ENCODE data around the gene CDS2.

Gene CDS2

GRCh38 chr20:5122873-5123260 is 3.9 kb upstream of the CDS2 start:
- TF ChIP-seq ZFP30 (CRISPR knock-in tag; IDR thresholded peaks at IDR 0.05) (no peak), GLIS3 (CRISPR knock-in tag; IDR thresholded peaks at IDR 0.05) (no peak), ZFP3 (CRISPR knock-in tag; IDR thresholded peaks at IDR 0.05) (no peak), CSRNP3 (CRISPR knock-in tag; IDR thresholded peaks at IDR 0.05) (no peak), BACH2 (CRISPR knock-in tag; IDR thresholded peaks at IDR 0.05; ENCODE audit: borderline replicate concordance) (no peak), ZNF8 (CRISPR knock-in tag; IDR thresholded peaks at IDR 0.05) (no peak), PPARA (CRISPR knock-in tag; IDR thresholded peaks at IDR 0.05; ENCODE audit: borderline replicate concordance) (no peak), POU6F1 (CRISPR knock-in tag; IDR thresholded peaks at IDR 0.05; ENCODE audit: borderline replicate concordance, low read depth) (no peak), PATZ1 (CRISPR knock-in tag; IDR thresholded peaks at IDR 0.05; ENCODE audit: borderline replicate concordance) (no peak), SNAI2 (CRISPR knock-in tag; IDR thresholded peaks at IDR 0.05) (no peak), TCF4 (CRISPR knock-in tag; IDR thresholded peaks at IDR 0.05; ENCODE audit: borderline replicate concordance) (no peak), TOX (CRISPR knock-in tag; IDR thresholded peaks at IDR 0.05; ENCODE audit: borderline replicate concordance) (no peak), CSDC2 (CRISPR knock-in tag; IDR thresholded peaks at IDR 0.05) (no peak), OSR1 (CRISPR knock-in tag; IDR thresholded peaks at IDR 0.05) (no peak), ZC3H10 (CRISPR knock-in tag; IDR thresholded peaks at IDR 0.05) (no peak), RARB (CRISPR knock-in tag; IDR thresholded peaks at IDR 0.05) (no peak), ESRRG (CRISPR knock-in tag; IDR thresholded peaks at IDR 0.05) (no peak)
- no peak for ATAC-seq

GRCh38 chr20:5127204-5127858 is 523 bp downstream of the CDS2 start:
- TF ChIP-seq ARNTL (CRISPR knock-in tag; IDR thresholded peaks at IDR 0.05; ENCODE audit: borderline replicate concordance, low read depth) (no peak), RARB (CRISPR knock-in tag; IDR thresholded peaks at IDR 0.05) (no peak), CSDC2 (CRISPR knock-in tag; IDR thresholded peaks at IDR 0.05) (no peak), CSRNP3 (CRISPR knock-in tag; IDR thresholded peaks at IDR 0.05) (no peak), CREB5 (CRISPR knock-in tag; IDR thresholded peaks at IDR 0.05; ENCODE audit: low read depth) (no peak), POU6F1 (CRISPR knock-in tag; IDR thresholded peaks at IDR 0.05; ENCODE audit: borderline replicate concordance, low read depth) (no peak), ZNF70 (CRISPR knock-in tag; IDR thresholded peaks at IDR 0.05) (no peak), TCF4 (CRISPR knock-in tag; IDR thresholded peaks at IDR 0.05; ENCODE audit: borderline replicate concordance) (no peak), SNAI2 (CRISPR knock-in tag; IDR thresholded peaks at IDR 0.05) (no peak), ZFP30 (CRISPR knock-in tag; IDR thresholded peaks at IDR 0.05) (no peak), ZNF565 (CRISPR knock-in tag; conservative IDR thresholded peaks at IDR 0.05; ENCODE audit: low read depth) (no peak), PATZ1 (CRISPR knock-in tag; IDR thresholded peaks at IDR 0.05; ENCODE audit: borderline replicate concordance) (no peak), ZNF8 (CRISPR knock-in tag; IDR thresholded peaks at IDR 0.05) (no peak)

More at GRCh38 chr20:5127204-5127858, 523 bp downstream of the CDS2 start:
- peak; percentile 50 for ATAC-seq

Data from SK-N-SH treated with all-trans-retinoic acid at 6 μM for 48 hours (cell line).